Measurements from ENCODE around the gene DCTN3.

The DCTN3 gene

DNA sequence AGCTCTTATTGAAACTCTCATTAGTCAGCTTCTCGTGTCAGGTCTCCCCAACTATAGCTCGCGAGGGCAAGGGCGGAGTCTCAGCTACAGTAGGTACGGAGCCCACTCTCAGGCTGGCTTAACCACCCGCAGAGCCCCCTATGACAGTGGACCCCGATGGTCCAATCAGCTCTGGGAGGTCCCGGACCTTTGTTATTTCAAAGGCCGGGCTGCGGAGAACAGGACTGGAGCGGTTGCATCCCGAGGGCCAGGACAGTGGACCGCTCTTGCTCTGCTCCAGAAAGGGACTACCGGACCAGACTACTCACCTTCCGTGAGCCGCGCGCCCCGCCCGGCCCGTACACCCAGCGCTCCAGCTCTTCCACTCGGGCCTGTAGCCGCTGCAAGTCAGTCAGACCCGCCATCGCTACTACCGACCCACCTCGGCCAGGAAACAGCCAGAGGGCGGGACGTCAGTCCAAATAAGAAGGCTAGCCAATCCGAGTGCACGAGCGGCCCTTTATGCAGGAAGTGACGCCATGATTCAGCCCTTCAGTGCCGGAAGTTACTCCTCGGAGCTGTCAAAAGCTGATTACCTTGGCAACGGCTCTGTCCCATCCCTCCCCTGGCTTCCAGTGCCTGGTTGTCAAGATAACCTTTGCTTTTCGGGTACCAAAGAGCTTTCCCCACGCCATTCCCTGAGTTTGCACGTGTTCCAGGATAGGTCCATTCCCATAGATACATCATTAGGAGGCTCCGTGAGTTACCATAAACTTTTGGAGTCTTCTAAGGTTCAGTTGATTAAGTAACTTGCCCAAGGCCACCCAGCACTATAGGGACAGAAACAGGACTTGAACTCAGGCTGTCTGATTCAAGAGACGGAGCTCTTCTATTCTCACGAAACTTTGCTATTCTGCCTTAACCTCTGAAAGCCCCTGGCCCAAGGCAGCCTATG is at the start of gene DCTN3:
DCTN3 (minus strand) TSS at position 435 of the 934 bp plus-strand sequence; CDS start at position 404, 31 bp downstream.
- DNase-seq, result peak; percentile 96 to 98 (median 97)

DNA sequence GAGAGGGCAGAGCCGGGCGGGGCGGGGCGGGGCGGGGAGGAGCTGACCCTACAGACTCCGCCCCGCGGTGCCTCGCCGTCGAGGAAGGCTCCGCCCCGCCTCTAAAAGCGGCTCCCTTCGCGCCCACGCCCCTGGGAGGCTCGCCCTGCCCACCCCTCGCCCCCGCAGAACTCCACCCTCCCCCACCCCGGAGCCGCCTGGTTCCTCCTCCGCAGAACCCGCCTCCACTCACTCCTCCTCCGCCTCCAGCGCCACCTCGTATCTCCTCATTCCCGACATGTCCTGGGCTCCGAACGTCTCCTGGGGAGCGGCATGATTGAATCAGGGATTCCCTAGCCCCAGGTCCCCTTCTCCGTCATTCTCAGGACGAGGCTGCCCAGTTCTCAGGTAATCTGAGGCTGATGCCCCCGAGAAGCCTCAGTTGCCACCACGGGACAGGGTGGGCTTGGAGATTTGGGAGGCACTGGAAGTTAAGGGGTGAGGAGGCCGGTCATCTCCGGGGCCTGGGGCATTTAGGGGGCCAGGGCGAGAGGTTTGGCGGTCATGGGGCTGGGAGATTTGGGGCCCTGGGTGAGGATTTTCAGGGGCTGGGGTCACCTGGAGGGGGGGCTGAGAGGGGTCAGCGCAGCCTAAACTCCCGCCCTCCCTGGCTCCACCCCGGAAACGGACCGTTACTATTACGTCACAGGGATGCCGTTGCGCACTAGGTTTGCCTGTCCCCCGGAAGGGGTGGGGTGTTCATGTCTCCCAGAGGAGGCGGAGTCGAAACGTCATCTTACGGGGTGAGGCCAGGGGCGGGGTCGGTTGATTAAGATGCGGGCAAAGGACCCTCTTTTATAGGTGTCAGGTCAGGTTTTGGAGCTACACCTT is 45.3 kb upstream of the DCTN3 start:
- DNase-seq, result peak; percentile 94 to 97 (median 96)

DNA sequence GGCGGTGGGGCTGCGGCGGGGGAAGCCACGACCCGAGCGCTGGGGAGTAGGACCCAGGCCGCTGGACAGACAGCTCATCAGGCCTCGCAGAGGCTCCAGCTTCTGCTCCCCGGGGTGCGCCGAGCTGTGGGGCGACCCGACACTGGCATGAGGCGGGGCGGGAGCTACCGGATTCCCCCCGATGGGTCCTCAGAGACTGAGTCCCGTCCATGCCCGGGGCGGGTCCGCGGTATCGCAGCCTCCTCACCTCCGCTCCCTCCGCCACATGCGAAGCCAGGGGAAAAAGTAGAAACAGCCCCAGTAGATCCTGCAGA is 44.7 kb upstream of the DCTN3 start:
- no peak for DNase-seq

DNA sequence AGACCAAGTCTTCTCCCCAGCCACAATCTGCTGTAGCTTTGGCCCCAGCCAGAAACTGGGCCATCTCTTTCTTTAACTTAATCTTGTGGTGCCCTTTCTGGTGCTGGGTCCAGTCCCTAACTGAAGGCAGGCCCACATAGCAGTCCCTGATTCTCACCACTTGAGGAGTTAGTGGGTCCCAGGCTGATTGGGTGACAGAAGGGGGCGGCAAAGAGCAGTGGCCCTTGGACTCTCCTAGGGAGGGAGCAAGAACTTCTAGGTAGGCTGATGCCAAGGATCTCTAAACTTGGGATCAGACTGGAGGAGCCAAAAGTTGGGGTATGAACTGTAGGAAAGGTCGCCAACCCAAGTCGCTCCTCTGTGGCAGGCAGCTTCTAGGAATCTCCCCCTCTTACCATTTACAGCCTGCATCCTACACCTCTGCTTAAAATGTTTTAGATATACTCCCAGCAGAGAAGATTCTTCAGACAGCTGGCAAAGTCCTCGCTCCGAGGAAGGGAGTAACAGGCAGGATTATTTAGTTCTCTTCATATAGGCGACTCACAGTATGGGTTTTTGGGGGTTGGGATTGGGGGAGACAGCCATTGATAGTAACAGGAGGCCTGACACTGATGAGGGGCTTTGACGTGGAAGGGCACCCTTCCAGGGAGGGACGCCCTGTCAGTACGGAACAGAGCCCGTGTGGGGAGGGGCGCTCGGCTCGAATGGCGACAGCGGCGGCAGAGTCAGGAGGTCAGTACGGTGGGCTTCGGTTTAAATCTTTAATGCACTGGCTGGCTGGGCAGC is 44.2 kb upstream of the DCTN3 start:
- peak; percentile 78 to 87 (median 86) for DNase-seq

DNA sequence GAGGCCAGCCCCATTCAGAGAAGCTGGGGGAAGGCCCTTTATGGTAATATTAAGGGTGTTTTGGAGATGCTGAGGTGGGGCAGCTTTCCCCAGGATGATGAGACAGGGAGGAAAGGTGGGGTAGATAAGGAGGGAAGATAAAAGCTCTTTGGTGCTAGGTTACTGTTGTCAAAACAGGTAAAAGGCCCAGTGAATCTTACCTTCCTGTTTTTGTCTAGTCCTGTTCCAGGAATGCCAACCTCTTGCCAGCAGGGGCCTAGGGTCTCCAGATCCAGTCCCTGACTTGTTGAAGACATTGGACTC is 43.0 kb upstream of the DCTN3 start:
- DNase-seq, result no peak

DNA sequence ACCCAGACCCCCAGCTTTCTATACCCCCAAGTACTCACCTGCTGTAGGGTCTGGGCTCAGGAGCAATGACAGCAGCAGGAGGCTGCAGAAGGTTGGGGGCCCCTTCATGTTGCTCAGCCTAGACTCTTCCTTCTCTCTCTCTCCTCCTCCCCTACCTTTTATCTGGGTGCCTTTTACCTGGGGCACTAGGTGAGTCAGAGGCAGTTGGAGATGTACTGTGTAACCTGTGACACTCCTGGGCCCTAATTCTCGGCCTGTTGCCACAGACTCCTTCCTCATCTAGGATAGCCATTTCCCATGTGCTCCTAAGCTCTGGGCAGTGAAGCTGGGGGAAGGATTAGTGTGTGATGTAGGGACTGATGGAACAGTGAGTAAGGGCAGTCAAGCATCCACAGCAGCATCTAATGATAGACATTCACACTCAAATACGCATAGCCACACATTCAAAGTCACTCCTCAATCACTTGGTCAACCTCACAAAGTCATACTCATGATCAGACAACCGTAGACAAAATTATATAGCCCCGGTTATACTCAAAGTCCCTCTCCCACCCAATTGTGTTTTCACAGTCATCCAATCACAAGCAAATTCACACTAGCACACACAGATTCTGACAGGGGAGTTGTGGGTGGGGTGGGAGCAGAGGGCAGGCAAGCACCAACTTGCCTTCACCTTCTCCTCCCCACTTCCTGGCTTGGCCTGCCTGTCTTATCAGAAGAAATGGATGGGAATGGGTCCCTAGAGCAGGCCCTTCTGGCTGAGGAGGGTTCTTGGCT is 42.4 kb upstream of the DCTN3 start, which contains the start of gene CCL27:
CCL27 (minus strand) TSS at position 132 of the 777 bp plus-strand sequence; CDS start at position 108, 24 bp downstream.
- DNase-seq, result no peak

DNA sequence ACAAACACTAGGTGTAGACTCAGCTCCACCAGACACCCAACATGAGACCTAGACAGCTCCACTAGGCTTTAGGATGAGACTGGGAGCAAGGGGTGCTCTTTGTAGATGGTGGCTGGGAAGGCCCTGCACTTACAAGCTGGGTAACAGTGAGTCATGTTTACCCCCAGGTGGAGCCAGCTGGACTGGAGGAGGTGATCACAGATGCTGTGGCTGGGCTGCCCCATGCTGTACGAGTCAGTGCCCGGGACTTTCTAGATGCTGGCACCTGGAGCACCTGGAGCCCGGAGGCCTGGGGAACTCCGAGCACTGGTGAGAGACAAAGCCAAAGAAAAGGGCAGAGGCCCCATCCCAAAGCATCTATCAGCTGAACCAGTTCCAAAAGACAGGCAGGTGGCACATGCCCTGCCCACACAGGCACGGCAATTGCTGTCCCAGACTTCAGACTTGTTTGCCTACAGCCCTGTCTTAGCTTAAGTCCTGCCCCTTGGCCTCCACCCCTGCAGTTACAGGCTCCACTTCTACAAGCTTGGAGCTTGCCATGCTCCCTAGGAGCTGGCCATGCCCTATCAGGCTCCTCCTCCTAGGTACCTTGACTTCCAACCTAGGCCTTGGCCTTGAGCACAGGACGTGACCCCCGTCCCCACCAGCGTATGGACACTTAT is 39.4 kb upstream of the DCTN3 start:
- DNase-seq, result no peak

DNA sequence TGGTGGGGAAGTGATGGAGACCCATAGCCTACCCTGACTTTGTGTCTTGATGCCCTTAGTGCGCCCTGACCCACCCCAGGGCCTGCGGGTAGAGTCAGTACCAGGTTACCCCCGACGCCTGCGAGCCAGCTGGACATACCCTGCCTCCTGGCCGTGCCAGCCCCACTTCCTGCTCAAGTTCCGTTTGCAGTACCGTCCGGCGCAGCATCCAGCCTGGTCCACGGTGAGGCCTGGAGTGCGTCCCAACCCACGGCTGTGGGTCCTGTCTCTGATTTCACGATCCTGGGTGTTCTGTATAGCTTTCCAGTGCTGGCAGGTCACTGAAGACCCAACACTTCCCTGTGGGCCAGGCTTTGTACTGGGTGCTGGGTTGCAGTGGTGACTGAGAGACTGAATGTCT is 38.2 kb upstream of the DCTN3 start:
- DNase-seq, result no peak

DNA sequence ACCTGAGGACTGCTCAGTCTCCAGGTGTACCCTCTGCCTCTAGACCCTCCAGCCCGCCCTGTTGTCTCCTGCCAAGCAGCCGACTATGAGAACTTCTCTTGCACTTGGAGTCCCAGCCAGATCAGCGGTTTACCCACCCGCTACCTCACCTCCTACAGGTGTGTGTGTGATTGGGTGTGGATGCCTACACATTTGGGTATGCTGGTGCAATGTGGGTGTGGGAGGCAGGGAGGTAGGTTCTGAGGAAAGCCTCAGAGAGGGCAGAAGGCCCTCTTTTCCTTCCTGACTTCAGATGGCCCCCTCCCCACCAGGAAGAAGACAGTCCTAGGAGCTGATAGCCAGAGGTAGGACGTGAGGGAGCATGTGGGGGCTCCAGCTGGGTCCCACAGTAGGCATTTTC is 36.7 kb upstream of the DCTN3 start:
- no peak for DNase-seq

DNA sequence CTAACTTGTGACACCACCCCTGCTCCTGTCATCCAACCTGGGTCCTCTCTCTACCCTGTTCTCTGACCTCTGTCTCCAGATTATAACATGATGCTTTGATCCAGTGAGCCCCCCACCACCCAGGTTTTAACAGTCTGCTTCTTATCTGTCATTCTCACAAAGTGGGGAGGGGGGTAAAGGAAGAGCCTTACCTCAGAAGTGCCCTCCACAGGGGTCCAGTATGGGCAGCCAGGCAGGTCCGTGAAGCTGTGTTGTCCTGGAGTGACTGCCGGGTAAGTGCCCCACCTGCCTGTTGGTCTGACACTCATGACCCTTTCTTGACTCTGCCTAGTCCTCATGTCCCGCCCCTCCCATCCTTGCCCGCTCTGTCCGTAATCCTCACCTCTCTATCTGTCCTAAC is 35.1 kb upstream of the DCTN3 start:
- no peak for DNase-seq

DNA sequence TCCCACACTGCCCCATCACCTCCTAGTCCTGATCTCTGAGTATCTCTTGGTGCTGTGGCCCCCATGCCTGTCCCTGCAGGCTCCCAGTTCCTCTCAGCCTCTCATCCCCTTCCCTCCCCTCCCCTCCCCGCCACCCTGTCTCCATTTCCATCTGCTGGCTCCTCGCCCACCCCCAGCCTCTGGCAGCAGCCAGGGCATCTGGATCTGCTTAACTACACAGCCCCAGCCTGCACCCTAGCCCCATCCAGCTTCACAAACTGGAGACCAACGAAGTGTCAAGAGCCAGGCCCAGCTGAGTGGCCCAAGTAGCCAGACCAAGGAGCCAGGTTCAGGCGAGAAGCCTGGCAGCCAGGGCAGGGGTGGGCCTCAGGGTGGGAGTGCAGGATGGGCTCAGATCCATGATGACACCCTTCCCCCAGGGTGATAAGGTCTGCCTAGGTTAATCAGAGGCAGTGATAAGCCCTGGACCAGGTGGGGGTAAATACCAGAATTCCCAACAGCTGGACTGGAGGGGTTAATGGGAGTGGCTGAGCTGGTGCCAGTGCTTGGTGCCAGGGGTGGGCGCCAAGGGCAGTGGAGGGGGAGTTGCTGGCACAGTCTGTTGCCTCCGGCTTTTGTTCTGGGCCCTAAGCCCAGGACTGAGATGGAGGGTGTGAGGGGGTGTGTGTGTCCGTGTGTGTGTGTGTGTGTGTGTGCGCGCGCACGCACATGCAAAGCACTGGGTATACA is 34.2 kb upstream of the DCTN3 start:
- no peak for DNase-seq

DNA sequence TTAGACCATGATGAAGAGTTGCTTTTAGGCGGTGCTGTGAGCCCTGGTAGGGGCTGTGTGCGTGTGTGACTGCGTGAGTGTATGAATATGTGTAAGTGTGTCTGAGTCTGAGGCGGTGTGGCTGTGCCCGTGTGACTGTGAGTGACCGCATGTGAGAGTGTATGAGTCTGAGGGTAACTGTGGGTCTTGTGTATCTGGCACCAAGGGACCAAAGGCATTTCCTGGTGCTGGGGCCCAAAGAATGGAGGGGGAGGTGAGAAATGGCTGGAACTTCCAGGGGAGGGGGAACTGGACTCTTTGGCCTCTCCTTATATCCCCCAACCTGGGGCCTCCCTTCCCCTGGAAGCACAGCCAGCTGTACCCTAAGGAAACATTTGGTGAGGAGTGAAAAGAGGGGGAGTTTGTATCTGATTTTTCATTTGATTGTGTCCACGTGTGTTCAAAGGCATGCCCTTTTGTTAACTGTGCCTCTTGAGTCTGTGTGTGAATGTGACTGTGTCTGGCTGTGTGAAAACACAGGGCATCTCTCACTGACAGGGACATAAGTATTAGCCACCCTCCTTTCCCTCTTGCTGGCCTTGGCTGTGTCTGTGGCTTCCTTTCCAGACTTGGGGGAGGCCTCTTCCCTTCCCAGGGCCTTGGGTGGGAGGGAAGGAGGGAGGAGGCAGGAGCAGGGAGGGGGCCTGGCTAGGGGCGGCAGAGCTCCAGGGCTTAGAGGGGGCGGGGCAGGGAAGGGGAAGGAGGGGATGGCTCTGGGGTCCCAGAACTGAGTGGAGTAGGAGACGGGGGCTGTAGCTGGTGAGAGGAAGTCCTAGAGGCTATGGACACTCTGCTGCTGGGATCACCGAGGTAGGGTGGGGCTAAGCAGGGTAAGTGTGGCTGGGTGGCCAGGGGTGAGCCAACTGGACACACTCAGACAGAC is 33.1 kb upstream of the DCTN3 start:
- no peak for DNase-seq

DNA sequence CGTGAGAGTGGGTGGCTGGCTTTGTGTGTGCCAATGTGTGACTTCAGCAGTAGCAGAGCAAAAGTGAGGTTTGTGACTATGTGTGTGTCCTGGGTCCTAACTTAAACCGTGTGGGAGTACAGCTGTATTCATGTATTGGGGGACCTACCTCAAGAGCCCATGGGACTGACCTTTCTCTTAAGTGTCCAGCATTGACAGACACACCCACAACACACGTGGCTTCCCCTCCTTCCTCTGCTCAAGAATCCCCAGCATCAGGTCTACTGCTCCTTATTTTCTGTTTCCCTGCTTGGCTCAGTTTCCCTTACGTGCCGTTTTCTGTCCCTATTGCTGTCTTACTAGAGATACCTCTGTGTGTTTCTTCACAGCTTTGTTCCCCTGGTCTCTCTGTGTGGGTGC is 32.3 kb upstream of the DCTN3 start:
- DNase-seq, result no peak

DNA sequence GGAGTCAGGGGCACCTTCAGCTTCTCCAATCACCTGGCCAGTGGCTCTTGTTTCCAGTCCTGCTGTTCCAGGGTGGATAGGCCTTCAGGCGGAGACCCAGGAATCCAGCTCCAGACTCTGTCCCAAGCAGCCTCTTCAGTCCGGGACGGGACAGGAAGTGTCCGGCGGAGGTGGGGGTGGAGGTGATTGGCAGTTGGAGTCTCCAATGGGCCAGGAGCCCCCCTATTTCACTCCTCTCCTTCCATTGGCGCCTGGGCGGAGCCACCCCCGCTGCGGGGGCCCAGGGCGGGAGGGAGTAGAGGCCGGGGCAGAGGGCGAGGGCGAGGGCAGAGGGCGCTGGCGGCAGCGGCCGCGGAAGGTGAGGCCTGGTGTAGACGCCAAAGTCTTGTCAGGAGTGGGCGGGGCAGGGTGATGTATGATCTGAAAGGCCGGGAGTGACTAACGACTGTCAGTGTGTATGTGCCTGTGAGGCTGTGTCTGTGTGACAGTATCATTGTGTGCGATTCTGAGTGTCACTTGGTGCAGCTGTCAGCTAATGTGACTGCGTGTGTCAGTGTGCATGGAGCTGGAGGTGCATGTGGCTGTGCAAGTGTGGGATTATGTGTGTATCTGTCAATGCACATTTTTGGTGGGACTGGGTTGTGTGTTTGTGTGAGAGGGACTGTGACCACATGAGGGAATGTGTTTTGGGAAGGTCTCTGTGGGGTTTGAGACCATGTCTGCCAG is 31.7 kb upstream of the DCTN3 start, which contains the start of gene IL11RA:
IL11RA (plus strand) TSS at position 310 of the 726 bp plus-strand sequence. CDS start 3,033 bp downstream, outside the sequence.
- peak; percentile 71 to 79 (median 76) for DNase-seq

DNA sequence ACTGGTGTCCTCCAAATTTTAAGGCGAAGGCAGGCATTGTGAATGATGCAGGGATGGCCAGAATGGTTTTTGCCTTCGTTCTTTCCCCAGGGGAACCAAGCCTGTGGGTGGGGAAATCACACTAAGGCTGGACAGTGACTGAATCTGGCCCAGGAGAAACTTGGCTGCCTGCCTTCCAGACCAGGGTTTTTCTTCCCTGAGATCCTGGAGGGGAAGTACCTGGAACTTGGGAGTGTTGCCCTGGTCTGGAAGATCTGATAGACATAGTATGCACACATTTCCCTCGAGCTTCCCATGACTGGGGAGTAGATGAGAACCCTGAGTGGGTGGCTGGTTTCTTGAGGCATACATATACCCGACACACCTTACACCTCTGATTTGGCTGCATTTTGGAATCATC is 31.0 kb upstream of the DCTN3 start:
- DNase-seq, result peak; percentile 54 to 73 (median 67)

DNA sequence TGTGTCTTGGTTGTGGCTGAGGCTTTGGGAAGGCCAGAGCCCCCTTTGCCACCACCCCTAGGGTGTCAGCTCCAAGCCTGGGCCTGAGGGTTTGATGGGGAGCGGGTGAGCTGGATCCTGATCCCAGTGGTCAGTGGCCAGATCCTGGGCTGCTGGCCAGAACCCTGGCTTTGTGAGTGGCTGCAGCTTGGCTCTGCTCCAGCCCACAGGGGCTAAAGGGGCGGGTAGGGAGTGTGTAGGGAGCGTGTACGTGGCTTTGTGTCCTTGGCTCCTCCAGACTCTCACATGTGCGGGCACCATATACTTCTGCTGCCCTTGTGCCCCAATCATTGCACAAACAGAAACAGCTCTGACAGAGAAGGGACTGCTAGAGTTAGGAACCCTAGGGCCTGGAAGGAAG is 30.5 kb upstream of the DCTN3 start:
- DNase-seq, result no peak

DNA sequence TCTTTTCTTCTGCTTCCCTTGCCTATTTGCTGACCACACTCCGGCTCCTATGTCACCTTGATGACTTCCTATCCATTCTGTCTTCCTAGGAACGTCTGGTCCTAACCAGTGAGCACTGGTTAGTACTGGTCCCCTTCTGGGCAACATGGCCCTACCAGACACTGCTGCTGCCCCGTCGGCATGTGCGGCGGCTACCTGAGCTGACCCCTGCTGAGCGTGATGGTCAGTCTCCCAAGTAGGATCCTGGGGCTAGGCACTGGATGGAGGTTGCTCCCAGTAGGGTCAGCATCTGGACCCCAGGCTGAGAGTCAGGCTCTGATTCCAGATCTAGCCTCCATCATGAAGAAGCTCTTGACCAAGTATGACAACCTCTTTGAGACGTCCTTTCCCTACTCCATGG is 28.4 kb upstream of the DCTN3 start:
- no peak for DNase-seq

DNA sequence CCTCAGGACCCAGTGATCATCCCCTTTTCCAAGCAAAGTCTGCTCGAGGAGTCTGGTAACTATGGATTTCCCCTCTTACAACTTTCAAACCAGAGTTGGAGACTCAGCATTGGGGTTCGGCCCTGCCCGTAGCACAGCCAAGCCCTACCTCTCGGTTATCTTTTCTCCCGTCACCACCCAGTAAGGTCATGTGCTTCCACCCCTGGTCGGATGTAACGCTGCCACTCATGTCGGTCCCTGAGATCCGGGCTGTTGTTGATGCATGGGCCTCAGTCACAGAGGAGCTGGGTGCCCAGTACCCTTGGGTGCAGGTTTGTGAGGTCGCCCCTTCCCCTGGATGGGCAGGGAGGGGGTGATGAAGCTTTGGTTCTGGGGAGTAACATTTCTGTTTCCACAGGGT is 27.4 kb upstream of the DCTN3 start:
- no peak for DNase-seq

DNA sequence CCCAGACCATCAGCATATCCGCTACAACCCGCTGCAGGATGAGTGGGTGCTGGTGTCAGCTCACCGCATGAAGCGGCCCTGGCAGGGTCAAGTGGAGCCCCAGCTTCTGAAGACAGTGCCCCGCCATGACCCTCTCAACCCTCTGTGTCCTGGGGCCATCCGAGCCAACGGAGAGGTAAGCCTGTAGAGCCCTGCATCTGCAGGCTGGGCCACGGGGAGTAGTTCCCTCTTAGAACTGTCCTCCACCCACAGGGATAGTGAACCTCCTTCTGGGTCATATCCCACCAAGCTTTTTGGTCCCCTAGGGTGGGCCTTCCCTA is 26.7 kb upstream of the DCTN3 start:
- peak in 2 of 3 donors; percentile 30 to 32 for DNase-seq

All from suppressor macrophage treated with lipopolysaccharide for 1 hour (primary cell).